Bronchial epithelial cell (primary cell): Measurements from ENCODE around the gene RASGRP1. TPM values are rescaled to one million over a fixed set of nuclear protein-coding genes. Genes with fewer than 3 reads are reported as not detected.

Experiments used
- DNase-seq: peaks from one replicate; pipeline ENCODE4 v3.0.0-alpha.2; 2010; ENCODE audit warnings: low read depth
- FAIRE-seq: peaks from 2 replicates; lab custom pipeline; 2011; peaks lifted over from hg19 to GRCh38; lab: Jason Lieb, UNC
- H3K27me3 ChIP-seq: 2 replicates; pipeline ENCODE4 v1.5.1; 2011; ENCODE audit warnings: low read length; ENCODE audit not compliant: control insufficient read depth, insufficient read depth
- H3K36me3 ChIP-seq: 2 replicates; pipeline ENCODE4 v1.5.1; 2011; ENCODE audit warnings: low read length; ENCODE audit not compliant: control insufficient read depth, insufficient read depth
- H3K4me3 ChIP-seq: 2 replicates; pipeline ENCODE4 v1.5.1; 2011; ENCODE audit warnings: mild to moderate bottlenecking, low read depth, low read length, control low read depth
- total RNA-seq: library from RNA; depleted of rRNA; stranded (reverse); fragments of >200 nt; gene quantifications from 2 replicates; pipeline ENCODE4 v1.2.1, GENCODE V29; 2014
- TF ChIP-seq, protein P1 (sequence below): IDR thresholded peaks from 2 replicates; pipeline ENCODE4 v1.5.1; 2011; ENCODE audit warnings: mild to moderate bottlenecking, moderate library complexity, low read length, control low read depth, inconsistent platforms; ENCODE audit not compliant: insufficient read depth, severe bottlenecking

The RASGRP1 gene
- total RNA-seq, 1 donor from 2014 or later: under 0.01 TPM

DNA sequence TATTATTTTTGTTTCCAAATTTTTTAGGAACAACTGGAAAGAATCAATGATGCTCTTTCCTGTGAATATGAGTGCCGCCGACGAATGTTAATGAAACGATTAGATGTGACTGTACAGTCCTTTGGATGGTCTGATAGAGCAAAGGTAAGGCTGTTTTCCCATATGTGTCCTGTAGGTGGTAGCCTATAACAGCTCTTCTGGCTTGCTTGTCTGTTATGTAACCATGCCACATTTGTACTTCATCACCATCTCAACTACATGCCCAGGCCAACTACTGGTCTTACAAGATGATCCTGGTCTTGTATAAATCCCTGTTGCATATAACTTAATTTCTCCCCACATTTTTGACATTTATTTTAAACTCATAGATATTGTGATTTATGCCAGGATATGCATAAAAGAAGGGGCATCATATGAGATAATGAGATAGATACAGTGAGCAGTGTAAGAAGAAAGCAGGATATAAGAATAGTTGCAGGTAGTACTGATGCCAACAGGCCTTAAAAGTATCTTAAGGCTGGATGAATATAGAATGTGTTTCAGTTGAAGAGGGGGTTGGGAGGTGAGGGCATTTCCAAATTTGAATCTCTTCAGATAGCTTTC, 90.4 kb downstream of the RASGRP1 start:
- DNase-seq (peak; percentile 67), FAIRE-seq (peak; percentile 47)
- H3K27me3 ChIP-seq: no peaks in the 10 kb centered on the region
- TF ChIP-seq, protein P1, sequence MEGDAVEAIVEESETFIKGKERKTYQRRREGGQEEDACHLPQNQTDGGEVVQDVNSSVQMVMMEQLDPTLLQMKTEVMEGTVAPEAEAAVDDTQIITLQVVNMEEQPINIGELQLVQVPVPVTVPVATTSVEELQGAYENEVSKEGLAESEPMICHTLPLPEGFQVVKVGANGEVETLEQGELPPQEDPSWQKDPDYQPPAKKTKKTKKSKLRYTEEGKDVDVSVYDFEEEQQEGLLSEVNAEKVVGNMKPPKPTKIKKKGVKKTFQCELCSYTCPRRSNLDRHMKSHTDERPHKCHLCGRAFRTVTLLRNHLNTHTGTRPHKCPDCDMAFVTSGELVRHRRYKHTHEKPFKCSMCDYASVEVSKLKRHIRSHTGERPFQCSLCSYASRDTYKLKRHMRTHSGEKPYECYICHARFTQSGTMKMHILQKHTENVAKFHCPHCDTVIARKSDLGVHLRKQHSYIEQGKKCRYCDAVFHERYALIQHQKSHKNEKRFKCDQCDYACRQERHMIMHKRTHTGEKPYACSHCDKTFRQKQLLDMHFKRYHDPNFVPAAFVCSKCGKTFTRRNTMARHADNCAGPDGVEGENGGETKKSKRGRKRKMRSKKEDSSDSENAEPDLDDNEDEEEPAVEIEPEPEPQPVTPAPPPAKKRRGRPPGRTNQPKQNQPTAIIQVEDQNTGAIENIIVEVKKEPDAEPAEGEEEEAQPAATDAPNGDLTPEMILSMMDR: peak; percentile 76
- peaks cover 7% of the 10 kb centered on the region for H3K36me3 ChIP-seq
- no peak overlapping the region for H3K4me3 ChIP-seq

DNA sequence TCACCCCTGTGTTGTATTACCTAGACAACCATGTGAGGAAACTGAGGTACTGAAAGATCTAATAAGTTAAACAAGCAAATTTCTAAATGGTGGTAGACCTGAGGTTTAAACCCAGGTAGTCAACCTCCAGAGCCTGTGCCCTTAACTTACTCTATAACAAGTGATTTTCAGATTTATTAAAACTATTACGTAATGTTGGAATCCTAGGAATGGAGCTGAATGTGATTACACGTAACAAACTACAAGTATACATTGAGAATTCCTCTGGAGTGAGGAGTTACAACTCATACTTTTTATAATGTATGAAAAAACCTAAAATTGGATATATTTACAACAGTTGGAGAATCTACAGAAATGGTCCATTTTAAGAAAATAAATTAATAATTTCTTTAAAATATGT, 92.6 kb downstream of the RASGRP1 start:
- Histone ChIP-seq H3K36me3 (peaks cover 7% of the 10 kb centered on the region), H3K27me3 (no peaks in the 10 kb centered on the region), H3K4me3 (no peak overlapping the region)
- FAIRE-seq (no peak), DNase-seq (no peak)
- TF ChIP-seq, protein P1: no peak

DNA sequence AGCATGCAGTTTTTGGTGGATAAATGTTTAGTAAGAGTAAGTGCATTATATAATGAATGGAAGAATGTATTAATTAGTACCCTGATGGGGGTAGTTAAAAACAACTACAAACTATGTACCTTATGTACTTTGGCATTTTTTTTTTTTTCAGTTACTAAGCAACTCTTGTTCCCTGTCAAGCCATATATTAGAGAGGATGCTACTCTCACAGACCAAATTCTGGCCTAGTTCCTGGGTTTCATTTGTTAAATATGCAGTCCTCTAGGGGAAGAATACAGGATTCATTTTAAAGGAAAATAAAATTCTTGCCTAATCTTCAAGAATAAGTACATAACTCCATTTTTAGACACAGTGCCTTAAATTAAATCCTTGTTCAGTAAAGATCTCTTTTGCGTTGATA, 93.8 kb downstream of the RASGRP1 start:
- Histone ChIP-seq H3K36me3 (peaks cover 5% of the 10 kb centered on the region), H3K4me3 (no peak overlapping the region)

DNA sequence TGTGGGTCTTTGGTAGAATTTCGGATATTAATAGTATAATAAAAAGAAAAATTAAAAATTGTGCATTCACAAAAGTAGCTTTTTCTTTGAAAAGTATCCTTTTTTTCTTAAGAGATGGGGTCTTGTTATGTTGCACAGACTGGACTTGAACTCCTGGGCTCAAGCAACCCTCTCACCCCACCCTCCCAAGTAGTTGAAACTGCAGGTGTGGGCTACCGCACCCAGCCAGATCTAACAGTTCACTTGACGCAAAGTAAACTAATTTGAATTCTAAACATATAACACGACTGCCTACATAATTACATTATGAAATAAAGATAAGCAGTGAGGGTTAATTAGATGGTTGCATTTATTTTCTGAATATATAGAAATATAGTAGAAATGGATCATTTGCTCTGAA, 99.9 kb downstream of the RASGRP1 start:
- no peak for FAIRE-seq
- DNase-seq: no peak
- no peaks in the 10 kb centered on the region for H3K36me3 ChIP-seq
- no peaks in the 10 kb centered on the region for H3K27me3 ChIP-seq
- TF ChIP-seq, protein P1: no peak
- H3K4me3 ChIP-seq: no peak overlapping the region

More for the DNA sequence above, 93.8 kb downstream of the RASGRP1 start:
- no peaks in the 10 kb centered on the region for H3K27me3 ChIP-seq
- DNase-seq: no peak
- no peak for FAIRE-seq
- TF ChIP-seq, protein P1: no peak

DNA sequence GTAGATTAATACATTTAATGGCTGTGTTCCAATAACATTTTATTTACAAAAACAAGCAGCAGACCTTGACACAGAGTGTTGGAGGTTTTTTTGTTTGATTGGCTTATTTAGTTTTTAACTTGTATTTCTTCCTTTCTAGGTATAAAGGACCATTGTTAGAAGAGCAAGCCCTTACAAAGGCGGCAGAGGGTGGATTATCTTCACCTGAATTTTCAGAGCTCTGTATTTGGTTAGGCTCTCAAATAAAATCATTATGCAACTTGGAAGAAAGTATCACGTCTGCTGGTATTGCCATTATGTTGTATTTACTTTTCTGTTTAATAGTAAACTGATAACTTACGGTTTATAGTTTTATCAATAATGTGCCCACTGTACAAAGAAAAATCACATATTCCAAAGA, 100.7 kb downstream of the RASGRP1 start:
- Histone ChIP-seq H3K36me3 (peaks cover 1% of the 10 kb centered on the region), H3K27me3 (no peaks in the 10 kb centered on the region), H3K4me3 (no peak overlapping the region)
- DNase-seq (no peak), FAIRE-seq (no peak)
- TF ChIP-seq, protein P1: no peak
